K562 (cell line): ENCODE data around the gene ZNF24. TPM values are rescaled to one million over a fixed set of nuclear protein-coding genes. Genes with fewer than 3 reads are reported as not detected.

Source experiments
- ATAC-seq: fragments of 200-7000 bp; cut with Tn5 transposase; 3 replicates; pipeline ENCODE4 v1.9.1; 2020; ENCODE audit warnings: moderate library complexity
- BruUV-seq: library from RNA; stranded (reverse); fragments of 400-500 nt; replicated peaks from 2 replicates; lab custom pipeline; 2021; lab: Mats Ljungman, UMichigan
- CTCF ChIA-PET: fragments of 300-600 bp; formaldehyde crosslinking; extraction: SDS; loops from one replicate; lab custom pipeline; 2021; ENCODE audit warnings: low intra/inter-chr PET ratio; lab: Yijun Ruan, JAX
- POLR2A ChIA-PET: fragments of 300-600, 350-650 bp; sonication (Branson Sonifier 250); formaldehyde crosslinking; extraction: SDS; loops from one replicate; lab custom pipeline; 2021; ENCODE audit warnings: antibody characterized with exemption, inconsistent platforms; lab: Yijun Ruan, JAX
- DNase-seq, 4 experiments: peaks; one replicate each; pipeline versions ENCODE4 v3.0.0 to v3.0.0-alpha.2; 2011 to 2018; ENCODE audit warnings: low spot score in 3 of 4, mixed read lengths in 3 of 4; ENCODE audit errors: extremely low read depth in 1 of 4
- FAIRE-seq: peaks from 2 replicates; lab custom pipeline; 2011; peaks lifted over from hg19 to GRCh38; lab: Jason Lieb, UNC
- H2AFZ ChIP-seq: 2 replicates; pipeline ENCODE4 v1.6.0; 2011; ENCODE audit warnings: low read depth, low read length, control low read depth, inconsistent platforms
- H3K27ac ChIP-seq: fragments of 200-600 bp; 3 replicates; pipeline ENCODE4 v1.8.0; 2011; ENCODE audit warnings: low read depth, mild to moderate bottlenecking, control low read depth, inconsistent platforms, low read length, moderate library complexity, mixed read lengths; ENCODE audit errors: extremely low read depth
- H3K27me3 ChIP-seq, 2 experiments: fragments of 300-600 bp in 1 of 2; 2 replicates in 1 of 2; 3 replicates in 1 of 2; pipeline versions ENCODE4 v1.6.0 to v1.8.0; 2011; ENCODE audit warnings: inconsistent platforms in 2 of 2, low read length in 2 of 2, mild to moderate bottlenecking in 1 of 2, mixed read lengths in 1 of 2, moderate library complexity in 1 of 2; ENCODE audit not compliant: control insufficient read depth in 2 of 2, insufficient read depth in 2 of 2
- H3K36me3 ChIP-seq: fragments of 300-600 bp; 3 replicates; pipeline ENCODE4 v1.8.0; 2011; ENCODE audit warnings: mild to moderate bottlenecking, low read length, inconsistent platforms; ENCODE audit not compliant: control insufficient read depth, insufficient read depth
- H3K4me1 ChIP-seq, 2 experiments: fragments of 200-600 bp in 1 of 2; replicated peaks in 1 of 2; 2 replicates in 1 of 2; 3 replicates in 1 of 2; pipeline versions ENCODE4 v1.5.1 to v1.8.0; 2011; ENCODE audit warnings: inconsistent platforms in 2 of 2, low read length in 2 of 2, mild to moderate bottlenecking in 1 of 2, mixed read lengths in 1 of 2, moderate library complexity in 1 of 2; ENCODE audit not compliant: control insufficient read depth in 2 of 2, insufficient read depth in 2 of 2
- H3K4me2 ChIP-seq: 2 replicates; pipeline ENCODE4 v1.6.1; 2011; ENCODE audit warnings: low read length, control low read depth, inconsistent platforms, mixed read lengths; ENCODE audit not compliant: insufficient read depth
- H3K4me3 ChIP-seq: fragments of 200-600 bp; sonication (generic), shearing (Covaris generic); 2 replicates; pipeline ENCODE4 v1.5.1; 2016; ENCODE audit warnings: control low read depth, inconsistent platforms
- H3K79me2 ChIP-seq: fragments of 200-600 bp; 3 replicates; pipeline ENCODE4 v1.8.0; 2011; ENCODE audit warnings: low read length, inconsistent platforms; ENCODE audit not compliant: control insufficient read depth, insufficient read depth
- H3K9ac ChIP-seq, 2 experiments: 2 replicates each; pipeline versions ENCODE4 v1.6.0 to v1.6.1; 2011; ENCODE audit warnings: low read depth in 2 of 2, low read length in 2 of 2, control low read depth in 1 of 2, inconsistent platforms in 1 of 2, mild to moderate bottlenecking in 1 of 2, mixed read lengths in 1 of 2; ENCODE audit not compliant: insufficient read depth in 1 of 2
- H3K9me1 ChIP-seq: one replicate; pipeline ENCODE4 v1.6.0; 2011; ENCODE audit warnings: inconsistent platforms, mild to moderate bottlenecking, low read length, moderate library complexity; ENCODE audit not compliant: control insufficient read depth, insufficient read depth
- H3K9me3 ChIP-seq: replicated peaks from 2 replicates; pipeline ENCODE4 v1.5.1; 2011; ENCODE audit warnings: low read depth, low read length, inconsistent platforms; ENCODE audit not compliant: control insufficient read depth, insufficient read depth
- H4K20me1 ChIP-seq: replicated peaks from 2 replicates; pipeline ENCODE4 v1.6.1; 2011; ENCODE audit warnings: low read length, inconsistent platforms, mixed read lengths; ENCODE audit not compliant: control insufficient read depth, insufficient read depth
- AFF1 ChIP-seq, 2 experiments: fragments of 450-650 bp; IDR thresholded peaks; 2 replicates each; pipeline ENCODE4 v1.6.1; 2018; ENCODE audit warnings: mild to moderate bottlenecking in 2 of 2, low read depth in 1 of 2; ENCODE audit not compliant: partially characterized antibody in 2 of 2
- C11orf30 ChIP-seq: fragments of 450-650 bp; IDR thresholded peaks from 2 replicates; pipeline ENCODE4 v1.6.1; 2016; ENCODE audit warnings: low read depth, mild to moderate bottlenecking
- HIVEP1 ChIP-seq: fragments of 250-450 bp; sonication (Bioruptor Pico); IDR thresholded peaks from 2 replicates; pipeline ENCODE4 v1.4.0; 2020; ENCODE audit warnings: mild to moderate bottlenecking
- KDM1A ChIP-seq, 2 experiments: fragments of 450-650 bp; IDR thresholded peaks; 2 replicates each; pipeline ENCODE4 v1.6.1; 2016; ENCODE audit warnings: mild to moderate bottlenecking in 2 of 2
- MAFF ChIP-seq: IDR thresholded peaks from 2 replicates; pipeline ENCODE4 v1.6.1; 2012; ENCODE audit warnings: low read length, improper control_type of control experiment
- MAFK ChIP-seq: IDR thresholded peaks from 2 replicates; pipeline ENCODE4 v1.6.1; 2011; ENCODE audit warnings: low read length, improper control_type of control experiment
- USF2 ChIP-seq: sonication (generic); formaldehyde crosslinking; IDR thresholded peaks from 2 replicates; pipeline ENCODE4 v1.5.0; 2020; ENCODE audit warnings: missing genetic modification reagents
- ZBED1 ChIP-seq: IDR thresholded peaks from 2 replicates; pipeline ENCODE4 v1.6.1; 2014
- ZNF316 ChIP-seq: fragments of 450-650 bp; IDR thresholded peaks from 2 replicates; pipeline ENCODE4 v1.6.1; 2016
- ZNF717 ChIP-seq: fragments of 250-450 bp; sonication (Bioruptor Pico); IDR thresholded peaks from 2 replicates; pipeline ENCODE4 v1.5.0; 2021
- WGBS: fragments of 100-300 bp; shearing (Covaris generic); methylation state at CpG from one replicate; pipeline ENCODE4 v1.1.6; 2016; ENCODE audit warnings: low coverage, mixed read lengths; ENCODE audit not compliant: insufficient coverage; ENCODE audit errors: missing lambda C conversion rate; 5-methylcytosine and 5-hydroxymethylcytosine counted together
- in situ Hi-C: fragments of 300-500 bp; cut with MboI; formaldehyde crosslinking; loops from 4 replicates; pipeline ENCODE4 v1.15.0; 2018; ENCODE audit warnings: inconsistent platforms, mixed read lengths
- intact Hi-C: fragments of 100-400 bp; cut with micrococcal nuclease; formaldehyde crosslinking; loops from 2 replicates; pipeline ENCODE4 v1.14.2; 2022
- polyA plus RNA-seq, 8 experiments: library from polyadenylated mRNA; depleted of rRNA in 4 of 8; stranded (reverse) in 5 of 8; unstranded in 3 of 8; fragments of >200 nt; fragmentation: Nextera tagmentation in 2 of 8; fragmentation: Illumina TruSeq in 1 of 8; extraction: Ambion mirVana in 2 of 8; extraction: Trizol in 1 of 8; gene quantifications; 2 replicates each; pipeline versions ENCODE4 v1.2.1 to v1.2.3, GENCODE V29; 2011 to 2014; ENCODE audit warnings: inconsistent platforms in 1 of 8, missing spikeins in 1 of 8
- total RNA-seq, 7 experiments: library from RNA; depleted of rRNA in 6 of 7; stranded (reverse); fragments of >200 nt in 6 of 7; fragmentation: Illumina TruSeq in 2 of 7; extraction: Trizol in 2 of 7; gene quantifications; 2 replicates each; pipeline versions ENCODE4 v1.2.1 to v1.2.3, GENCODE V29; 2011 to 2021; ENCODE audit warnings: low replicate concordance in 1 of 7

The ZNF24 gene
- total and polyA plus RNA-seq, 9 of the 15 experiments (the other 6 are each of a cell fraction or from before 2014, with no cell fraction given), result 35.7 to 72.8 (median 54.1) TPM

- intact Hi-C loops, result loop anchor here (10.0 kb wide), 1 partner anchor 507 kb away; no protein-coding TSS in a partner anchor
- ChIA-PET POLR2A (no interaction called here), CTCF (no interaction called here)
- H3K9ac ChIP-seq, result no peak overlapping the region
- FAIRE-seq (no peak), ATAC-seq (no peak), DNase-seq (no peak)
- no TSS peak for BruUV-seq
- no peaks in the 10 kb centered on the region for H3K36me3 ChIP-seq
- no peak overlapping the region for H3K4me2 ChIP-seq
- no peaks in the 10 kb centered on the region for H3K9me1 ChIP-seq
- TF ChIP-seq C11orf30, result peak; percentile 64; the same call in 1 of the 2 replicates
- peak; percentile 67 for TF ChIP-seq MAFF
- TF ChIP-seq HIVEP1, result no peak
- peak; percentile 72 for TF ChIP-seq ZNF316
- TF ChIP-seq MAFK, result peak; percentile 54; the same call in 1 of the 2 replicates
- no peaks in the 10 kb centered on the region for H3K27me3 ChIP-seq
- H4K20me1 ChIP-seq, result no peaks in the 10 kb centered on the region
- no peak overlapping the region for H3K4me3 ChIP-seq
- 5% methylated on average over 1 of the region's 1 CpG for WGBS
- in situ Hi-C loops, result no loop called here
- H3K79me2 ChIP-seq, result no peaks in the 10 kb centered on the region
- peaks cover 4 to 5% of the 10 kb centered on the region in 2 experiments; a peak in 3 of 5 replicates for H3K4me1 ChIP-seq
- no peak overlapping the region for H3K27ac ChIP-seq
- H2AFZ ChIP-seq, result no peak overlapping the region
- H3K9me3 ChIP-seq, result no peaks in the 10 kb centered on the region
Observed at GRCh38 chr18:35371412-35372195, 27.4 kb upstream of the ZNF24 start.

- H4K20me1 ChIP-seq, result no peaks in the 10 kb centered on the region
- H3K4me2 ChIP-seq, result no peak overlapping the region
- no peaks in the 10 kb centered on the region for H3K36me3 ChIP-seq
- FAIRE-seq, result no peak
- H2AFZ ChIP-seq, result no peak overlapping the region
- POLR2A ChIA-PET, result no interaction called here
- intact Hi-C loops (no loop called here), in situ Hi-C loops (no loop called here)
- no TSS peak for BruUV-seq
- DNase-seq, result no peak
- H3K4me3 ChIP-seq, result no peak overlapping the region
- H3K9me3 ChIP-seq, result no peaks in the 10 kb centered on the region
- H3K79me2 ChIP-seq, result no peaks in the 10 kb centered on the region
- no peak overlapping the region for H3K27ac ChIP-seq
- H3K4me1 ChIP-seq, result no peaks in the 10 kb centered on the region
- ATAC-seq, result no peak
- no peak overlapping the region for H3K9ac ChIP-seq
- H3K9me1 ChIP-seq, result no peaks in the 10 kb centered on the region
- CTCF ChIA-PET, result no interaction called here
- WGBS, result 40% methylated on average over 6 of the region's 6 CpGs
- no peaks in the 10 kb centered on the region for H3K27me3 ChIP-seq
- TF ChIP-seq USF2 (CRISPR knock-in tag), result no peak
- TF ChIP-seq ZBED1, result no peak
- no peak for TF ChIP-seq AFF1 (IDR thresholded peaks at IDR 0.05; ENCODE audit: low read depth in 1 of 2, partially characterized antibody in 2 of 2)
- TF ChIP-seq ZNF717 (CRISPR knock-in tag), result no peak
- no peak for TF ChIP-seq KDM1A (IDR thresholded peaks at IDR 0.05)
Observed at GRCh38 chr18:35369126-35369525, 24.9 kb upstream of the ZNF24 start.
